Fibroblast of pulmonary artery (primary cell): ENCODE measurements around the gene PXDC1.
"Not testable (repeated sequence)": the region's sequence is repeated elsewhere in the genome, so short reads cannot be mapped to it uniquely, and the experiment has no call there.

Experiments used
- DNase-seq: peaks from one replicate; pipeline ENCODE4 v3.0.0-alpha.2; 2010; ENCODE audit warnings: low read depth
- H3K4me3 ChIP-seq: replicated peaks from 2 replicates; pipeline ENCODE4 v1.5.1; 2011; ENCODE audit warnings: low read depth, mild to moderate bottlenecking, control low read depth, low read length, moderate library complexity
- CTCF ChIP-seq: IDR thresholded peaks from 2 replicates; pipeline ENCODE4 v1.5.1; 2011; ENCODE audit warnings: mild to moderate bottlenecking, control low read depth, low read length, inconsistent platforms; ENCODE audit errors: missing control alignments

The PXDC1 gene

DNA sequence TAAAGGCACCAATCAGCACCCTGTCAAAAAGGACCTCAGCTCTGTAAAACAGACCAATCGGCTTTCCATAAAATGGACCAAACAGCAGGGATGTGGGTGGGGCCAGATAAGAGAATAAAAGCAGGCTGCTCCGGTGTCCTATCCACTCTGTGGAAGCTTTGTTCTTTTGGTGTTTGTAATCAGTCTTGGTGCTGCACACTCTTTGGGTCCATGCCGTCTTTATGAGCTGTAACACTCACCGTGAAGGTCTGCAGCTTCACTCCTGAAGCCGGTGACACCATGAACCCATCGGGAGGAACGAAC, 7.3 kb upstream of the PXDC1 start:
- TF ChIP-seq CTCF = no peak
- no peak overlapping the region for H3K4me3 ChIP-seq
- no peak for DNase-seq

DNA sequence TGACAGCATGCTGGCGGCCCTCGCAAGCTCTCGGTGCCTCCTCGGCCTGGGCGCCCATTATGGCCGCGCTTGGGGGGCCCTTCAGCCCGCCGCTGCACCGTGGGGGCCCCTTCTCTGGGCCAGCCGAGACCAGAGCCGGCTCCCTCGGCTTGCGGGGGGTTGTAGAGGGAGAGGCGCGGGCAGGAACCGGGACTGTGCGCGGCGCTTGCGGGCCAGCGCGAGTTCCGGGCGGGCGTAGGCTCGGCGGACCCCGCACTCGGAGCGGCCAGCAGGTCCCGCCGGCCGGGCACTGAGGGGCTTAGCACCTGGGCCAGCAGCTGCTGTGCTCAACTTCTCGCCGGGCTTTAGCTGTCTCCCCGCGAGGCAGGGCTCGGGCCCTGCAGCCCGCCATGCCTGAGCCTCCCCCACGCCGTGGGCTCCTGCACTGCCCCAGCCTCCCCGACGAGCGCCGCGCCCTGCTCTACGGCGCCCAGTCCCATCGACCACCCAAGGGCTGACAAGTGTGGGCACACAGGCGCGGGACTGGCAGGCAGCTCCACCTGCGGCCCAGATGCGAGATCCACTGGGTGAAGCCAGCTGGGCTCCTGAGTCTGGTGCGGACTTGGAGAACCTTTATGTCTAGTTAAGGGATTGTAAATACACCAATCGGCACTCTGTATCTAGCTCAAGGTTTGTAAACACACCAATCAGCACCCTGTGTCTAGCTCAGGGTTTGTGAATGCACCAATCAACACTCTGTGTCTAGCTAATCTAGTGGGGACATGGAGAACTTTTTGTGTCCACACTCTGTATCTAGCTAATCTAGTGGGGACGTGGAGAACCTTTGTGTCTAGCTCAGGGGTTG, 6.7 kb upstream of the PXDC1 start:
- DNase-seq, H3K4me3 ChIP-seq: not testable (repeated sequence)

GRCh38 chr6:3757241-3757641, 5.7 kb upstream of the PXDC1 start:
- DNase-seq = no peak
- H3K4me3 ChIP-seq = no peak overlapping the region
- no peak for TF ChIP-seq CTCF

GRCh38 chr6:3756546-3756945, 5.0 kb upstream of the PXDC1 start:
- DNase-seq = no peak
- no peak for TF ChIP-seq CTCF
- H3K4me3 ChIP-seq = no peak overlapping the region

GRCh38 chr6:3755637-3756545, 4.4 kb upstream of the PXDC1 start:
- no peak for TF ChIP-seq CTCF
- no peak overlapping the region for H3K4me3 ChIP-seq
- DNase-seq = no peak

GRCh38 chr6:3754776-3755175, 3.3 kb upstream of the PXDC1 start:
- DNase-seq = no peak
- TF ChIP-seq CTCF = no peak
- H3K4me3 ChIP-seq = no peak overlapping the region

DNA sequence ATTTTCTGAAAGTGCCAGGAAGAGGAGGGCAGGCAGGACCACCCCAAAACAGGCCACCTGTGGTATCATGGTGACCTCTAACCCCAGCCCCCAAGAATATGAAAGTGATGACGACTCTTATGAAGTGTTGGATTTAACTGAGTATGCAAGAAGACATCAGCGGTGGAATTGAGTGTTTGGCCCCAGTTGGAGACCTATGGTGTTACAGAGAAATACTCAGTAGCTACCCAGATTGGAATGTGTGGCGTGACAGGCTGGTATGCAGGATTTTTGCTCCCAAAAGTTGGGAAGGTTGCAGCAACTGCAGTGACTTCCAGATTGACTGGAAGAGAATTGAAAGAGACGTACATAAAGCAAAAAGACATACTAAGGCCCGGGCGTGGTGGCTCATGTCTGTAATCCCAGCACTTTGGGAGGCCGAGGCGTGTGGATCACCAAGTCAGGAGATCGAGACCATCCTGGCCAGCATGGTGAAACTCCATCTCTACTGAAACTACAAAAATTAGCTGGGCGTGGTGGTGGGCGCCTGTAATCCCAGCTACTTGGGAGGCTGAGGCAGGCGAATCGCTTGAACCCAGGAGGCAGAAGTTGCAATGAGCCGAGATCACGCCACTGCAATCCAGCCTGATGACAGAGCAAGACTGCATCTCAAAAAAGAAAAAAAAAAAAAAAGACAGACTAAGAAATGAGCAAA, 2.7 kb upstream of the PXDC1 start:
- H3K4me3 ChIP-seq, DNase-seq: not testable (repeated sequence)
